Measurements from ENCODE around the gene TPO.

TPO gene

DNA sequence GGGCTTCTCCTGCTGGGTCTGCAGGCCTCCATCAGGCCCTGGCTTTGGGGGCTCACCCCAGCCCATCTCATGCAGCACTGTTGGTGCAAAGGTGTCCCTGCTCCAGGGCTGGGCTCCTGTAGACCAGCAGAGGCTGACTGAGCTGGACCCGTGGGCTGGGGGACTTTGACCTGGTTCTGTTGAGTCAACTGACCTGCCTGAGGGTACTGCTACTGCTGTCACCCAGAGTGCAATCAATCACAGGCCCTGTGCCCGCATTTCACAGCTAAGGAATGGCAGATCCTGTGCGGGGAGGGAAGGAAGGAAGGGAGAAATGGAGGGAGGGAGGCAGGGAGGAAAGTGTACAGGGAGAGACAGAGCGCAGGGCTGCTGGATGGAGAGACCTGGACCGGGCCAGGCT is 136.8 kb downstream of the TPO start:
- Histone ChIP-seq H3K4me1 (ENCODE audit: control insufficient read depth, insufficient read depth, low read length) (no peaks in the 10 kb centered on the region), H3K36me3 (ENCODE audit: control insufficient read depth, insufficient read depth, low read length) (no peaks in the 10 kb centered on the region), H3K4me3 (ENCODE audit: low read length) (no peak overlapping the region), H3K27me3 (ENCODE audit: control insufficient read depth, insufficient read depth, low read length) (peaks cover 8% of the 10 kb centered on the region), H3K9ac (ENCODE audit: low read length) (no peak overlapping the region), H3K27ac (ENCODE audit: low read depth, low read length) (no peak overlapping the region)

DNA sequence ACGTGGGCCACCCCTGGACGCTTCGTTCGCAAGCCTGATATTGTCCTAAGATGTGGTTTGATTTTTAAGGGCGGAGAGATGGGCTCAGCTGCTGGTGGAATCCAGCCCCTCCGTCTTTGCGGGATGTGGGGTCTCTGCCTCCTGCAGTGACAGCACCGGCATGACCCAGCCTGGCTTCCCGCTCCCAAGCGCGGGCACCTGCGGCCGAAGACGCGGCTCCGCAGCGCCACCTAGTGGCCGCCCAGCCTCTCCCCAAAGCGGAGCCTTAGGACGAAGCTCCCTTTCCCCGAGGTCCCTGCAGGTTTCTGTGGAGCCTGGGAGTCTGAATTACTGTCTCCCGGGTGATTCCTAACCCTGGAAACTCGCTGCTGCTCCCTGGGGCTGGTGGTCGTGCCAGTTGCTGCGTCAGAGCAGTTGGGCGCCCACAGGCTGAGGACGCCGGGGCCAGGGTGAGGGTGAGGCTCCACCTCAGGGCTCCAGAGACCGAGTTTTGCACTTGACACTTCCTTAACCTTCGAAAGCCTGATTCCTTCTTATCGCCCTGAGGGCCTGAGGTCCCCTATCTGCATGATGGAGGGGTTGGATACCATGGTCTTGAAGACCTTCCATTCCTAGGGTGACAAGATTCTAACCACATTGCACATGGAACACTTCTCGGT is 137.5 kb downstream of the TPO start:
- Histone ChIP-seq H3K4me1 (ENCODE audit: control insufficient read depth, insufficient read depth, low read length) (no peaks in the 10 kb centered on the region), H3K36me3 (ENCODE audit: control insufficient read depth, insufficient read depth, low read length) (no peaks in the 10 kb centered on the region), H3K9ac (ENCODE audit: low read length) (no peak overlapping the region), H3K27me3 (ENCODE audit: control insufficient read depth, insufficient read depth, low read length) (peaks cover 8% of the 10 kb centered on the region), H3K4me3 (ENCODE audit: low read length) (no peak overlapping the region), H3K27ac (ENCODE audit: low read depth, low read length) (no peak overlapping the region)

DNA sequence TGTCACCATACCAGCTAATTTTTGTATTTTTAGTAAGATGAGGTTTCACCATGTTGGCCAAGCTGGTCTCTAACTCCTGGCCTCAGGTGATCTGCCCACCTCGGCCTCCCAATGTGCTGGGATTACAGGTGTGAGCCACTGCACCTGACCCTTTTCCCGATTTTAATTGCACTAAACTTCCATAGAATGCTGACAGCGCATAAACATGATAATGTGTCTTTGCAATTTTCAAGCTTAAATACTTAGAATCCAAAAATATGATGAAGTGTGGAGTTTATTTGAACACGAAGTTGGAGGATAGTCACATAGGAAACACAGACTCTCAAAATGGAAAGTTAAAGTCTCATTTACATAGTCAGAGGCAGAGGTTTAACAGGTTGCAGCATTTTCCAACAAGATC is 138.6 kb downstream of the TPO start:
- Histone ChIP-seq H3K9ac (ENCODE audit: low read length) (no peak overlapping the region), H3K27ac (ENCODE audit: low read depth, low read length) (no peak overlapping the region), H3K36me3 (ENCODE audit: control insufficient read depth, insufficient read depth, low read length) (no peaks in the 10 kb centered on the region), H3K4me1 (ENCODE audit: control insufficient read depth, insufficient read depth, low read length) (no peaks in the 10 kb centered on the region), H3K4me3 (ENCODE audit: low read length) (no peak overlapping the region), H3K27me3 (ENCODE audit: control insufficient read depth, insufficient read depth, low read length) (peaks cover 8% of the 10 kb centered on the region)

DNA sequence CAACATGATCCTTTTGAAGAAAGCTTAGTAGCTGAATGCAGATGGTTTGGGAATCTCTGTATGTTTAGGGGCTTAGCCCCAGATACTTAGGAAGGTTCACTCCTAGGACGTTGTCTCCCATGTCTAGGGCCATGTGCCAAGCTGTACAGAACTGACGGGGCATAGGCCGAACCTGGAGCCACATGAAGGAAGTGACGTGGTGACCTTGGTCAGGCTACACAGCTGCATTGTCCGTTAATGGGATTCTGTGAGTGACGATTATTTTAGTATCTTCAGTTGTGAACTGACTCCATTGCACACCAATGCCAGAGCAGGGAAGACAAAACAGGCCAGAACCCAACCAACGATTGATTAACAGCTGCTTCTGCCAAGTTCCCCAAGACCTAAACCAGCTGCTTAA is 139.3 kb downstream of the TPO start:
- H3K27me3 ChIP-seq (ENCODE audit: control insufficient read depth, insufficient read depth, low read length): peaks cover 8% of the 10 kb centered on the region
- H3K4me1 ChIP-seq (ENCODE audit: control insufficient read depth, insufficient read depth, low read length): no peaks in the 10 kb centered on the region
- no peaks in the 10 kb centered on the region for H3K36me3 ChIP-seq (ENCODE audit: control insufficient read depth, insufficient read depth, low read length)
- H3K27ac ChIP-seq (ENCODE audit: low read depth, low read length): no peak overlapping the region
- H3K4me3 ChIP-seq (ENCODE audit: low read length): no peak overlapping the region
- H3K9ac ChIP-seq (ENCODE audit: low read length): no peak overlapping the region

DNA sequence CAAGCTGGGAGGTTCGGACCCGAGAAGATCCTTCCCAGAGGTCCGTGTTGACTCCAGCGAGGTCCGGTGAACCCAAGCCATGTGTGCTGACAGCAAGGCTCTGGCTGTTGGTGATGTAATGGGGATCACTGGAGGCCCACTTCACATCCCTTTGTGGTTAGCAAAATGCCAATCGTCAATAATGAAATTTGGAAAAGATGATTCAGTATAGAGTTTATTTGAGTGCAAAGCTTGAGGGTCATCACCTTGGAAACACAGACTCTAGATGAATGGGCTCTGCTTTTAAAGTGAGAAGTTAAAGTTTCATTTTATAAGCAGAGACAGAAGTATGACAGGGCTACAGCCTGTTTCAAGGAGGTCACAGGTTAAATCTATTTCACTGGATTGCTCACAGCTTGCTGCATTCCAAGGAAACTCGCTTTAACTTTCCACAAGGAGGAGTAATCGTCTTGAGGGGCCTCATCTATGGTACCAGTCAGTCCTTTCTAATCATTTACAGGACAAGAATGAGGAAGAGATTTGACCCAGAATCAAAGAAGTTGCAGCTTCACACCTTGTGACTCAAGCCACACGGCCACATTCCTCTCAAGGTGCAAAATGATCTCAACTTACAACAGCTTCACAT is 140.5 kb downstream of the TPO start:
- Histone ChIP-seq H3K27me3 (ENCODE audit: control insufficient read depth, insufficient read depth, low read length) (peaks cover 8% of the 10 kb centered on the region), H3K36me3 (ENCODE audit: control insufficient read depth, insufficient read depth, low read length) (no peaks in the 10 kb centered on the region), H3K27ac (ENCODE audit: low read depth, low read length) (no peak overlapping the region), H3K4me1 (ENCODE audit: control insufficient read depth, insufficient read depth, low read length) (no peaks in the 10 kb centered on the region), H3K4me3 (ENCODE audit: low read length) (no peak overlapping the region), H3K9ac (ENCODE audit: low read length) (no peak overlapping the region)

DNA sequence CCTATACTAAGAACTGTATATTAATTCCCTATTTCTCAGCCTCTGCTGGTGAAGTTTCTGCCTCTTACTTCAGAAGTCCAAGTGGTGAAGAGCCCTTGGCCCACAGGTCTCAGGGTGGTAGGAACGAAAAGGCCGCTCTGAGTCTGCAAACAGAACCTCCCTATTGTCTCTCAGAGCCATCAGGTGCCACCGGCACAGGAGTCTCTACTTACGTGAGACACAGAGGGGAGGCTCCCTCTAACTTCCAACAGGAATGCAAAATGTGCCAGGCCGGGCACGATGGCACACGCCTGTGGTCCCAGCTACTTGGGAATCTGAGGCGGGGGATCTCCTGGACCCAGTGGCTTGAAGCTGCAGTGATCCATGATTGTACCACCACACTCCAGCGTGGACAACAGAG is 143.0 kb downstream of the TPO start:
- H3K27me3 ChIP-seq (ENCODE audit: control insufficient read depth, insufficient read depth, low read length): no peaks in the 10 kb centered on the region
- no peaks in the 10 kb centered on the region for H3K4me1 ChIP-seq (ENCODE audit: control insufficient read depth, insufficient read depth, low read length)
- H3K27ac ChIP-seq (ENCODE audit: low read depth, low read length): no peak overlapping the region
- H3K9ac ChIP-seq (ENCODE audit: low read length): no peak overlapping the region
- H3K4me3 ChIP-seq (ENCODE audit: low read length): no peak overlapping the region
- no peaks in the 10 kb centered on the region for H3K36me3 ChIP-seq (ENCODE audit: control insufficient read depth, insufficient read depth, low read length)

DNA sequence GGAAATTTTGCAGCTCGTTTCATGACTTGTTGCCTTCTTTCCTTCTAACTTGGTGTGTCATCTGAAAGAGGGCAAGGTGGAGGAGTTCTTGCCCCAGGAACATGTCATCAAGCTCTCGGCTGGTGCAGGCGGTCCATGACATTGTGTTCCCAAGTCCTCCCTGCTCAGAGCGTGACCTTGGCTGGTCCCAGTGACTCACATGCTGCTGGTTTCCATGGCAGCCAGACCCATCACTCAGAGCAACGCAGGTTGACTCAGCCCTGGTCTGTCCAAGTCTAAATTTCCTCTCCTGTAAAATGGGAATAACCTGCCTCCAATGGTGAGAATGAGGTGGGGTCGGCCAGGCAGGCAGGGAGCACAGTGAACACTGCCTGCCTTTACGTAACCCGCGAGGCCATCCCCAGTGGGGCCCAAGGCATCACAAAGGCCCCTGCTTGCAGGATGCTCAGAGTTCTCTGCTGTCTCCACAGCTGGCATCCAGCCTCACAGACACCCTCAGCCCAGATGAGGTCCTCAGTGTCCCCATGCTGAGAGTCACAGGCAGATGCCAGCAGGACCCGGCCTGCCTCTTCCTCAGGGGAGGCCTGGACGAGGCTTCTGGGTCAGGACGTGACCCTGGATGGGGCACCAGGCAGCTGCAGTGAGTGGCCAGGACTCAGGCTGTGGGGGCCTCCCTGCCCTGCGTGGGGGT is 143.7 kb downstream of the TPO start:
- H3K36me3 ChIP-seq (ENCODE audit: control insufficient read depth, insufficient read depth, low read length): no peaks in the 10 kb centered on the region
- no peaks in the 10 kb centered on the region for H3K4me1 ChIP-seq (ENCODE audit: control insufficient read depth, insufficient read depth, low read length)
- no peak overlapping the region for H3K27ac ChIP-seq (ENCODE audit: low read depth, low read length)
- no peak overlapping the region for H3K9ac ChIP-seq (ENCODE audit: low read length)
- no peaks in the 10 kb centered on the region for H3K27me3 ChIP-seq (ENCODE audit: control insufficient read depth, insufficient read depth, low read length)
- H3K4me3 ChIP-seq (ENCODE audit: low read length): no peak overlapping the region

DNA sequence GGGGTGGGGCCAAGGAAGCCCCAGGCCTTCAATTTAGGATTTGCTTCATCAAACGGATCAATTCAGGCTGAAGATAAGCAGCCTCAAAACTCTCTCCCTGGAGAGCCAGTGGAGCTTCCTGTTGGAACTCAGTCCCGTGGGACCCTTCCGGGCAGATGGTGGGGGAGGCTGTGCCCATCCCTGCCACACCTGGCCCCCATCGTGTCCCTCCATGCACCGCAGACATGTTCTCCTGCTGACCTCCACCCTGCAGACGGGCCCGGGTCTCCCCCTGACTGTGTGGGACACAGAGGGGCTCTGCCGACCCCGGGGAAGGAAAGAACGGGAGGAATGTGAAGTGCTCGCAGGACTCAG is 144.2 kb downstream of the TPO start:
- no peaks in the 10 kb centered on the region for H3K27me3 ChIP-seq (ENCODE audit: control insufficient read depth, insufficient read depth, low read length)
- no peak overlapping the region for H3K27ac ChIP-seq (ENCODE audit: low read depth, low read length)
- H3K9ac ChIP-seq (ENCODE audit: low read length): no peak overlapping the region
- H3K36me3 ChIP-seq (ENCODE audit: control insufficient read depth, insufficient read depth, low read length): no peaks in the 10 kb centered on the region
- no peaks in the 10 kb centered on the region for H3K4me1 ChIP-seq (ENCODE audit: control insufficient read depth, insufficient read depth, low read length)
- H3K4me3 ChIP-seq (ENCODE audit: low read length): no peak overlapping the region

DNA sequence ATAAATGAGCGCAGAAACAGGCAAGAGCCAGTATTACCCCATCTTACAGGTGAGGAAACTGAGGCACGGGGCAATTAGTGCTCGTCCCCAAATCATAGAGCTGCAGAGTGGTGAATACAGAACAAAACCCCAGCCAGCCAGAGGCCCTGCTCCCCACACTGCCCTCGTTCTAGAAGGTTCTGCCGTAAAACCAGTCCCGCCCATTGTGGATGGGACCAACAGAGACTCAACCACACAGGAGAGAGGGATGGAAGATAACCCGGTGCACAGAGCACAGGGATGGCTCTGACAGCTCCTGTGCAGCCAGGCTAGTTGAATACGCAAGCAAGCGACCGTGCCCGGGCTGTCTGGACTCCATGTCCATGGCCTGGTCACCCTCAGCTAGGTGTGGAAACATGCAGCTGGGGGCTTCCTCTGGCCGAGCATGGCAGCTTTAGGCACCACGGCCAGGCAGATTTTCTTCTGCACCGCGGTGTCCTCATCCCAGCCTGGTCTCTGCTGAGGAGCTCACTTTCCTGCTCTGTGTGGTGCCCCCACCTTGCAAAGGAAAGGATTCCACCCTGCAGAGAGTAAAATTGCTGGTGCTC is 146.4 kb downstream of the TPO start:
- no peak overlapping the region for H3K4me3 ChIP-seq (ENCODE audit: low read length)
- H3K27ac ChIP-seq (ENCODE audit: low read depth, low read length): no peak overlapping the region
- H3K4me1 ChIP-seq (ENCODE audit: control insufficient read depth, insufficient read depth, low read length): no peaks in the 10 kb centered on the region
- H3K27me3 ChIP-seq (ENCODE audit: control insufficient read depth, insufficient read depth, low read length): no peaks in the 10 kb centered on the region
- H3K36me3 ChIP-seq (ENCODE audit: control insufficient read depth, insufficient read depth, low read length): no peaks in the 10 kb centered on the region
- H3K9ac ChIP-seq (ENCODE audit: low read length): no peak overlapping the region

DNA sequence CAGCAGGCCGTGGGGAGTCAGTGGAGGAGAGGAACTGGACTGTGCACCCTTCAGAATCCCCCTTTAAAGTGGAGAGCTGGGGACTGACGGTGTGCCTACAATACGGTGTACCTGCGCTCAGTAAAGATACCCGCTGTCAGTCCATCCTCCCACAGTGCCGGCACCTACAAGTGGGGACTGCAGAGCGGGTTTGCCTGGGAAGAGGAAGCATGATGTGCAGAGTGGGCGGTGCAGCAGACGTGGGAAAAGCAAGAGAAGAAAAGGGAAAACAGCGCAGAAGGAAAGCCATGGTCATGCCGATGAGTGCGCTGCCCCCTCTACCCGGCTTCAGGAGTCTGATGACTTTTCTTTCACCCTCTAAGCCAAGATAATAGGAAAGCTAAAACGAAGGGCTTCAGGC is 148.0 kb downstream of the TPO start:
- Histone ChIP-seq H3K27ac (ENCODE audit: low read depth, low read length) (no peak overlapping the region), H3K27me3 (ENCODE audit: control insufficient read depth, insufficient read depth, low read length) (no peaks in the 10 kb centered on the region), H3K4me1 (ENCODE audit: control insufficient read depth, insufficient read depth, low read length) (no peaks in the 10 kb centered on the region), H3K4me3 (ENCODE audit: low read length) (no peak overlapping the region), H3K36me3 (ENCODE audit: control insufficient read depth, insufficient read depth, low read length) (no peaks in the 10 kb centered on the region), H3K9ac (ENCODE audit: low read length) (no peak overlapping the region)

DNA sequence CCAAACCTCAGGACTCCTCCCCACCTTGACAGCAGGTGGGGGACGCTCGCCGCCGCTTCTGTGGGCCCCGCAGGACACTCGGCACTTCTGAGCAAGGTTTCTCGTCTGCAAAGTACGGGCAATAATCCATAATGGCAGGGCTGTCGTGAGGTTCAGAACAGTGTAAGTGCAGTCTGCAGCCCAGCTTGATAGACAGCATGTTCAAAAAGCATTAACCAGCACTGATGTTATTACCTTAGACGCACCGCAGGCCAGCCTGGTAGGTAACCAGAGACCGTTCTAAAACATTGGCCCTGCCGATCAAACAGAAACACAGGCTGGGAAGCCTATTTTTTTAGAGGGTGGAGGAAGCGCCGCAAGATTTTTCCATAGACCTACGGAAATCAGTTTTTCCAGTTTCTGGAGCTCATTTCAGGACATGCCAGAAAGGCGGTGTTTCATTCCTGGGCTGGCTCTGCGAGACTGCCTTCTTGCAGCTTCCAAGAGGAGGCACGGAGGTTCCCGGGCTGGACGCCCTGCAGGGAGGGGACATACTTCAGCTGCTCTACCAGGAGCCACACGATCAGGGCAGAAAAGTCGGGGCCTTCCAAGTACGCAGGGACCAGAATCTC is 148.7 kb downstream of the TPO start:
- H3K36me3 ChIP-seq (ENCODE audit: control insufficient read depth, insufficient read depth, low read length): no peaks in the 10 kb centered on the region
- H3K4me1 ChIP-seq (ENCODE audit: control insufficient read depth, insufficient read depth, low read length): no peaks in the 10 kb centered on the region
- H3K27ac ChIP-seq (ENCODE audit: low read depth, low read length): no peak overlapping the region
- no peak overlapping the region for H3K9ac ChIP-seq (ENCODE audit: low read length)
- no peak overlapping the region for H3K4me3 ChIP-seq (ENCODE audit: low read length)
- H3K27me3 ChIP-seq (ENCODE audit: control insufficient read depth, insufficient read depth, low read length): no peaks in the 10 kb centered on the region

DNA sequence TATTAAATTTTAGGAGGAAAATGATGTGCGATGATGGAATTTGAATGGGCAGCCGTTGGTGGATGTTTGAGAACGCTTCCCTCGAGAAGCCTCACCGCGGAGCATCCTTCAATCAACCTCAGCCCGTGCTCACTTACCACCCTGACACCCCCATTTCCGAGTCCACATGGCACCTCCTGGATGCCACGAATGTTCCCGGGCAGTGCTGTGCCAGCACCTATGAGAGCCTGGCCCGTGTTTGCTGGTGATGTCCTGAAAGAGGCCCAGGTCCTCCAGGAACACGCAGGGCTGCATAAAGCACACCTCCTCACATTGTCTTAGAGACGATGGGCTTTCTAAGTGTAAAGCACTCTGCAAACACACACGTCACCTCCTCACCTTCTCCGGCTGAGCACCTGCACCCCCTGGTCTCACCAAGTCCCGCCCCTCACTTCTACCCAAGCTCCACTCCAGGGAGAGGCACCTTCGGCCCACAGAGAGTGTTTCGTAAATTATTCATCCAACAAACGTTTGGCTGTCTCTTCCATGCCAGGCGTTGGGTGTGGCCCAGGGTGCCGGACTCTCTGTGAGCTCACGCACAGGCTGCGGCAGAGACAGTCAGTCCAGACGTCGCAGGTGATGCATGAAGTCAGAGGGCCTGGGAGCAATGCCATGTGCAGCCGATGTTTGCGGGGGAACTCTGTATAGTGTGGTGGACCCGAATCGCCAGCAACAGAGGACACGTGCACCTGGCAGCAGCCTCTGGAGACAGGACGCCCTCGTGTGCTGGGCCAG is 150.0 kb downstream of the TPO start:
- Histone ChIP-seq H3K27me3 (ENCODE audit: control insufficient read depth, insufficient read depth, low read length) (no peaks in the 10 kb centered on the region), H3K4me3 (ENCODE audit: low read length) (no peak overlapping the region), H3K27ac (ENCODE audit: low read depth, low read length) (no peak overlapping the region), H3K9ac (ENCODE audit: low read length) (no peak overlapping the region), H3K4me1 (ENCODE audit: control insufficient read depth, insufficient read depth, low read length) (no peaks in the 10 kb centered on the region), H3K36me3 (ENCODE audit: control insufficient read depth, insufficient read depth, low read length) (no peaks in the 10 kb centered on the region)
